ENCODE results near the gene ADM5.
A peak's percentile ranks its signal among the peaks of the same experiment; 100 is the strongest.

Gene ADM5

DNA sequence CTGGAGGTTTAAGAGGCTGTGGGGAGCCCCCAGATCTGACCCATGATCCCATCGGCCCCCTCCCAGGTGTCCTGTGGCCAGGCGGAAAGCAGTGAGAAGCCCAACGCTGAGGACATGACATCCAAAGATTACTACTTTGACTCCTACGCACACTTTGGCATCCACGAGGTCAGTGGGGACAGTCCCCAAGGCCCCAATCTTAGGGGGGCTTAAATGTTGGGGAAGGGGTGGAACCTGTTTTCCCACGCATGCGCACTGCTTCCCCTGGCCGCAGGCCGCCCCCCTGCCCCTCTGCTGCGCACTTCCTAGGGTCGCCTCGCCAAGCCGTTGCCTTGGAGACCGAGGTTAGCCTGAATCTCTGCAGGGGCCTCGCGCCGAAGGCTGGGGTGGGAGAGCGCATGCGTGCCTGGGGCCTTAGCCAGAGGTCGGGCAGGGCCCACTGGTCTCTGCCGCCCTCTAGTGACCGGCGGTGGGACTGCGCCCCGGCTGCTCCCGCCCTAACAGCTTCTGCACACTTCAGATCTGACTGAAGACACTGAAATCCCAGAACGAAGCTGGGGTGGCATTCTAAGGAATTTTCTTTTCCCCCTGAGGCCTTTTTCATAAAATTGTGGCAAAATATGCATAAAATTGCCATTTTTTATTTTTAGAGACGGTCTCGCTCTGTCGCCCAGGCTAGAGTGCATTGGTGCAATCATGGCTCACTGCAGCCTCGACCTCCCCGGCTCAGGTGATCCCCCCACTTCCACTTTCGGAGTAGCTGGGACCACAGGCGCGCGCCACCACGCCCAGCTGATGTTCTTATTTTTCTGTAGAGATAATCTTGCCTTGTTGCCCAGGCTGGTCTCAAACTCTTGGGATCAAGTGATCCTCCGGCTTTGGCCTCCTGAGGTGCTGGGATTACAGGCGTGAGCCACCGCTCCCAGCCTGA is 8.7 kb upstream of the ADM5 start:
- DNase-seq: peak; percentile 94

DNA sequence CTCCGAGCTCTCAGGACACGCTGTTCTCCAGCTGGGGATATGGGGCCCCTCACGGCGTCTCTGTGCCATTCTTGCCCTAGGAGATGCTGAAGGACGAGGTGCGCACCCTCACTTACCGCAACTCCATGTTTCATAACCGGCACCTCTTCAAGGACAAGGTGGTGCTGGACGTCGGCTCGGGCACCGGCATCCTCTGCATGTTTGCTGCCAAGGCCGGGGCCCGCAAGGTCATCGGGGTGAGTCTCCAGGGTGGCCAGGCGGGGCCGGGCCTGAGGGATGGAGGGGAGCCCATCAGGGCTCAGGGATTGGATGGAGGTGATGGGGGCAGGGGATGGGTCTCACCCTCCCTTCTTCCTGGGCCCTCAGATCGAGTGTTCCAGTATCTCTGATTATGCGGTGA is 7.6 kb upstream of the ADM5 start:
- no peak for DNase-seq

DNA sequence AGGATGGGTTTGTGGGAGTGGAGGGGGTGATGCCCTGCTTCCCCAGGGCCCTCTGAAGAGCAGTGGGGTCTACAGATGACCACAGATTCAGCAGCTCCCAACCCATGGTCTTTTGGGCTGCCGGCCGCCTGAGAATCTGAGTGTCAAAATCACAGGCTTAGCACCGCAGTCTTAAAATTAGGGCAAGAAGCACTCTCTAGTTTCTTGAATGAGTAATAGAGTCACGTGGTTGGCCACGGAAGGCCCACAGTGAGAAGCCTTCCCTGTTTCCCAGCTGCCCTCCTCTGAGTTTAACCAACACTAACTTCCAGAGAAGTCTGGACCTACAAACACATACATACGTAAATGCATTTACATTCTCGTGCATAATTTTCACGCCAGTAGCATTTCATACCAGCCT is 7.1 kb upstream of the ADM5 start:
- no peak for DNase-seq

DNA sequence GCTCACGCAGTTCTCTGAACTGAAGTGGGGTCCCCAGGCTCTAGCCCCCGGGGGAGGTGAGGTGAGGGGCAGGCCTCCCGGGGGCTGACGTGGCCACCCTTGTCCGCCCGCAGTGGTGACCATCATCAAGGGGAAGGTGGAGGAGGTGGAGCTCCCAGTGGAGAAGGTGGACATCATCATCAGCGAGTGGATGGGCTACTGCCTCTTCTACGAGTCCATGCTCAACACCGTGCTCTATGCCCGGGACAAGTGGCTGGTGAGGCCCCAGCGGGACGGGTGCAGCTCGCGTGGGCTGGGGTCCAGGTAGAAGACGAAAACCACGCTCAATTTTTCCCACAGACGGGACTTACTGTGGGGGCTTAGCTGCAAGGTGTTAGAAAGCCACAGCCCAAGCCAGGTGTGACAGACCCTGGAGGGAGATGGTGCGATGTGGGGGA is 5.6 kb upstream of the ADM5 start:
- no peak for DNase-seq

DNA sequence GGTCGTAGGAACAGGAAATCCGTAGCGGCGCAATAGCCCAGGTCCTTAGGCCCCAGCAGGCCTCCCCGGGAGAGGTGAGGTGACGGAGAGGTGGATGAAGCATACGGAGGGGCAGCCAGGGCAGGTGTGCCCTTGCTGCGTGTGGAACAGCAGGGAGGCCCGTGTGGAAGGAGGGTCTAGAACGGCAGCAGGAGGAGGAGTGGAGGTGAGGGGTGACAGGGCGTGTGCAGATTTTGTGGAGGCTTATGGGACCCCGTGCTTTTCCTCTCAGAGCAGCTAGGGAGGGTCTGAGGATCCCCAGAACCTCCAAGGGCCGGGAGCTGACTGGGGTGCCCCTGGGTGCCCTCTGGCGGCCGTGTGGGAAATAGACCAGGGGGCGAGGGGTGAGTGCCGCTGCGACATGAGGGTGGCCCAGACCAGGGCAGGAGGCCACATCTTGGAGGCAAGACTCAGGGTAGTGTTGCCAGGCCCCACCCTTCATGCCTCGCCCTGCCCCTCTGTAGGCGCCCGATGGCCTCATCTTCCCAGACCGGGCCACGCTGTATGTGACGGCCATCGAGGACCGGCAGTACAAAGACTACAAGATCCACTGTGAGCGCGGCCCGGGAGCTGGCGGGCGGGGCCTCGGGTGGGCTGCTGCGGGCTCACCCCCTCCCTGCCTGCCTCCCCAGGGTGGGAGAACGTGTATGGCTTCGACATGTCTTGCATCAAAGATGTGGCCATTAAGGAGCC is 5.0 kb upstream of the ADM5 start:
- peak; percentile 38 for DNase-seq

DNA sequence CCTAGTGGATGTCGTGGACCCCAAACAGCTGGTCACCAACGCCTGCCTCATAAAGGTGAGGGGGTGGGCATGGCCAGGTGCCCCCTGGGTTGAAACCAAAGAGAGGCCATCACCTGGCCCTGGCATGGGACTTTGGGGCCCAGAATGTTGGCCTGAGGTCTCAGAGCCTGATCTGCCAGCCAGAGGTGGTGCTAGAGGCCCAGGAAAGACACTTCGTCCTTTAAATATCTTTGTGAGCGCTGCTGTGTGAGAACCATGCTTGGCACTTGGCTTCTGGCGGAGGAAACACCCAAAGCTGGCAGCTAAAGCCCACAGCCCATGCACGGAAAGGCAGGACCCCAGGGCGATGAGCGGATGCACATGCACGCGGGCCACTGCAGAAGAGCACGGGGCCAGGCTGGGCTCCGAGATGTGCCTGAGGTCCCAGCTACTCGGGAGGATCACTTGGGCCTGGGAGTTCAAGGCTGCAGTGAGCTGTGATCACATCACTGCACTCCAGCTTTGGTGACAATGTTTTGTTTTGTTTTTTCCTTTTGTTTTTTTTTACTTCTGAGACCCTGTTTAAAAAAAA is 4.3 kb upstream of the ADM5 start:
- no peak for DNase-seq

DNA sequence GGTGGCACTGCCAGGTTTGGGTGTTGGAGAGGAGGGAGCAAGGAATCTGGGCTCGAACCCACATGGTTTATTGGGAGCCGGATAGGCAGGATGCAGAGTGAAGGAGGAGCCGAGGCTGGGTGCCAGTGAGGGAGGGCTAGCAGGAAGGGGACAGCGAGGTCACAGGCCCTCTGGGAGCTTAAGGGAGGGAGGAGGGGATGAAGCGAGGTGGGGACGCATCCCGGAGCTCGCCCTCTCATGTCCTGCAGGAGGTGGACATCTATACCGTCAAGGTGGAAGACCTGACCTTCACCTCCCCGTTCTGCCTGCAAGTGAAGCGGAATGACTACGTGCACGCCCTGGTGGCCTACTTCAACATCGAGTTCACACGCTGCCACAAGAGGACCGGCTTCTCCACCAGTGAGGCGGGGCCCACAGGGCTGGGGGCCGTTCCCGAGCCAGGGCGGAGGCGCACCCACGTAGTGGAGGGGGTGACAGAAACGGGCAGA is 3.5 kb upstream of the ADM5 start:
- DNase-seq: no peak

DNA sequence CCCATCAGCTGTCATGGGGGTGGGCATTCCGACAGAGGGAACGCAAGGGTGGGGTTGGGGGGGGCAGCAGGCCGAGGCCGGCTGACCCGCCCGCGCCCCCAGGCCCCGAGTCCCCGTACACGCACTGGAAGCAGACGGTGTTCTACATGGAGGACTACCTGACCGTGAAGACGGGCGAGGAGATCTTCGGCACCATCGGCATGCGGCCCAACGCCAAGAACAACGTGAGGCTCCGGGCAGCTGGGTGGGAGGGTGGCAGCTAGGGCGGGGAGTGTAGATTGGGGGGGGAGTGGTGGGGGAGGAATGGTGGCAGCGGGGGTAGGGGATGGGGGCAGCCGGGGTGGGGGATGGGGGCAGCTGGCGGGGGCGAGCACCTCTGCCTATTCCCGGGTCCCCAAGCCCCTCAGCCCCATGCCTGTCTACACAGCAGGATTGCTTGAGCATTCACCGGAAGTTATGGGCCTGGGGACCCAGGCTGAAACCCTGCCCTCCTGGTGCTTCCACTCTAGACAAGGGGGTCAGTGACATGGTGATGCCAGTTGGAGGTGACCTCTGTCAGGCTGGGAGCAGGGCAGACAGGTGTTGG is 2.8 kb upstream of the ADM5 start:
- no peak for DNase-seq

DNA sequence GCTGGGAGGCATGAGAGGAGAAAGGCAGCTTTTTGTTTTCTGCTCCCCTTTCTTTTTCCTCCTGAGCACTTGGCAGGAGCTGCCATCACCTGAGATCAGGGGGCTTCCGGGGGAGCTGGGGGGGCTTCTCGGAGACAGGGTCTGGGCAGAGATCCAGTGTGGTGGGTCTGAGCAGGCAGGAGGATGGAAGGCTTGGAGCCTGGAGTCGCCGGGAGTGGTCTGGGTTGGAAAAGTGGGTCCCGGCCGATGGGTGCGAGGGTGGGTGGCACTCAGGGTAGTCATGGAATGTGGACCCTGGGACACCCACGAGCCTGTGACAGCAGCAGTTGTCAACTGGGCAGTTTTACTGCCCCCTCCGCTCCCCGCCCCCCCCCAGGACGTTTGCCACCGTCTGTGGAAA is 2.2 kb upstream of the ADM5 start:
- DNase-seq: no peak

DNA sequence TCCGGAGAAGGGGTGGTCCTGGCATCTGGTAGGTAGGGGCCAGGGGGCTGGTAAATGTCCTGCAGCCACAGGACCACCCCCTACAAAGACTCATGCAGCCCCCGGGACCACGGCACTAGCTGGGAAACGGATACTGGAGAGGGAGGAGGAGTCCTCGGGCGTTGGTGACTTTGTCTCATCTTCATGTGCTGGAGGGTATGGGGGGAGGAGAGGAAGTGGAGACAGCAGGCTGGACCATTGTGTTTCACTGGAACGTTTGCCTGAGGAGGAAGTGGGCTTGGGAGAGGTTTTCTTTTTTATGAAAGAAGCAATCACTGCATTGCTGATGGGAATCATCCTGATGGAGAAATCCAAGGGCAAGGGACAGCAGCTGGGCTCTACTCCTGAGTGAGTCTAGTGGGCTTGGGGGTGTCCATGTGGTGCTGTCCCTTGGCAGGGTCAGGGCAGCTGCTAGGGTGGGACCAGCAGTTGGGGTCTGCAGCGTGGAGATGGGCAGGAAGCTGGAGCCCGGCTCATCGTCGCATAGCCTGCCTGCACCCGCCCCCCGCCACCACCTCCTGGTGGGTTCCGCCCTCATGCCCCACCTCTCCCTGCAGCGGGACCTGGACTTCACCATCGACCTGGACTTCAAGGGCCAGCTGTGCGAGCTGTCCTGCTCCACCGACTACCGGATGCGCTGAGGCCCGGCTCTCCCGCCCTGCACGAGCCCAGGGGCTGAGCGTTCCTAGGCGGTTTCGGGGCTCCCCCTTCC is 1.7 kb upstream of the ADM5 start:
- DNase-seq: no peak

DNA sequence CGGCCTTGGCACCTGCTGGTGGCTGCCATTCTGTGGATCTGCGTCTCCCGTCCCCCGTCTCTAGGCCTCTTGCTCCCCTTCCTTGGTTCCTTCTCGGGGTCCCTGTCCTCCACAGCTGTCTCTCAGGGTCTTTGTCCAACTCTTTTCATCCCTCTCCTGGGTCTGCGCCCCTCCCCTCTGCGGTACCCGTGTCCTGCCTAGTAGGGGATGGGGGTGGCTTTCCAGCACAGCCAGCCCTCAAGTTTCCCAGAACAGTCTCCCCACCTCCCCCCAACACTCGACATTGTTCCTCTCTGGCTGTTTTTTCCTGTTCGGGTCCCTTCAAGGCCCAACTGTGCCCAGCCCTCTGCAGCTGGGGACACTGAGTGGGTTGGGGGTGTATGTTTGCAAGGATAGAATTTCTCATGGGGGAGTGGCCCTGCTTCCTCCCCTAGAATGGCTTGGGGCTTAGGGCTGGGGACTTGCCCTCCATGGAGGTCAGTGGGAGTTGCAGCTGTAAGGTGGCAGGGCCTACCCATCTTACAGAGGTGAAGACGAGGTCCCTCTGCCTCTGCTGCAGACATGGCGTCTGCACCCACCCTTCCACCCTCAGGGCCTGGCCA is 762 bp upstream of the ADM5 start:
- no peak for DNase-seq

DNA sequence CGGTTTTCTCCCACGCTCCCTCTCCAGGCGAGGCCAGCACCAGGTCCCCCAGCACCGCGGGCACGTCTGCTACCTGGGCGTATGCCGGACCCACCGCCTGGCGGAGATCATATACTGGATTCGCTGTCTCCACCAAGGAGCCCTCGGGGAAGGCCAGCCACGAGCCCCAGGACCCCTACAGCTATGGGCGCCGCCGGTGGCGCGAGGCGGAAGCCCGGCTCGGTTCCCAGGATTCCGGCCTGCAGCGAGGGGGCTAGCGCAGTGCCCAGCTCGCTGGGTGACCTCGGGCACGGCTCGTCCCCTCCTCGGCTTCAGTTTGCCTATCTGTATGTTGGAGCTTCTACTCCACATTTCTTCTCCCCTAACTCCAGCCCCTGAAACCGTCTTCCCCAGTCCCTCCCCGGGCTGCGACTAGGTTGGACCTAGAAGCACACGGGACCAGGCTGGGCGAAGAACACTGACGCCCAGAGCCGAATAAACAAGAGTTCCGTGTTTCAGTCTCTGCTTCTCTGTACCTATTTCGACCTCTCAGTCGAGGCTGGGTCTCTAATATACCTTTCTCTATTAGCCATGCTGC is 773 bp downstream of the ADM5 start:
- DNase-seq: no peak

DNA sequence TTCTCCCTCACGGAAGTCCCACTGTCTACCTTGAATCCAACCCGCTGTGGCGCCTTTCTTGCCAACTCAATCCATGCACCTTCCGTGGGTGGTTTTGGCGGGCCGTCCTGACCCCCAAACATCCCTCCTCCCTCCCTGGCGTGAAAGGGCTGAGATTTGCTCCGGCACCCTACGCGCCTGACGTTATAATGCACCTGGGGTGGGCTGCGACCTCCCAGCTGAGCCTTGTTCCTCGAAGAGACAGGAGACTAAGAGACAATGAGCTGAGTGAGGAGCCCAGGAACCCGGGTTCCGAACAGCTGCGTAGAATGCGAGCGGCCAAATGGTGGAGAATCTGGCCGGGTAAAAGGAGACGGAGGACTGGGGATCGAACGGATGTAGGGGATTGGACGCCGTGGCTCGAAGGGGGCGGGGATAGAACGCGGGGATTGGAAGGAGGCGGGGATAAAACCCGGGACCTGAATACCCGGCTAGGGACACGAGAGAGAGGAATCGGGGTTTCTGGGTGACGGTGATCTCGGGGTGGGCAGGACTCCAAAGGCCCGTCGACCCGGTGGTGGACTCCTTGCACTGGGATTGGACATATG is 1.4 kb downstream of the ADM5 start, which contains the start of gene CPT1C:
CPT1C (plus strand) TSS at position 461 of the 587 bp plus-strand sequence. CDS start 1,137 bp downstream, outside the sequence.
- DNase-seq: peak; percentile 79

DNA sequence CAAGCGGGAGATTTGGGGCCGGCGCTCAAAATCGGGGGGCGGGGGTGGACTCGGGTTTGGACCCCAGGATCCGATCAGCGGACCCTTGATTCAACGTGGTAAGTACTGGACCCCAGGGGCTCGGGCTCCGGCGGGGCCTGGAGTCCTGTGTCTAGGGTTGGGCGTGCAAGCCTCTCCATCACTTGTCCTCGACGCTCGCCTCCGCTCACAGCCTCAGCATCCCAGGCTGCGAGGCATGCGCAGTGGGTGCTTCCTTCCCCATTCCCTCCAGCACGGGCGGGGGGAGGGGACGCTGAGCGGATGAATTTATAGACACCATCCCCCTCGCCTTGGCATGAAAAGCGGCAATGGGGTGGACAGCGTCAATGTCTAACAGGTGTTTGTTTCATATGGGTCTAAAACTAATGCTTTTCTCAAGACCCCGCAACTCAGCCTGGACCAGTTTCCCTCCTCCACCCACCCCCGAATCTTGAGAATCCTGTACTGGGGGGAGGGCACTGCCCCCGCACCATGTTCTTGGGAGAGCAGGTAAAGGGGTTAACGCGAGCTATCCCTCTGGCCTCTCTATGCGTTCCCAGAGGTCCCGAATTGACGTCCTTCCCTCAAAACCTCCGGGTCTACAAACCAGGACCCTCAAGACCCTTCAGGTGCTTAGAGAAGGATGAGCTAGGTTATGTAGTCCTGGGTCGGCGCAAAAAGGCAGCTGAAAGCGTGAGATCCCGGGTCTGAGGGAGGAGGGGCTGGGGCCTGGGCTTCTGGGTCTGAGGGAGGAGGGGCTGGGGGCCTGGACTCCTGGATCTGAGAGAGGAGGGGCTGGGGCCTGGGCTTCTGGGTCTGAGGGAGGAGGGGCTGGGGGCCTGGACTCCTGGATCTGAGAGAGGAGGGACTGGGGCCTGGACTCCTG is 2.1 kb downstream of the ADM5 start:
- peak; percentile 65 for DNase-seq

DNA sequence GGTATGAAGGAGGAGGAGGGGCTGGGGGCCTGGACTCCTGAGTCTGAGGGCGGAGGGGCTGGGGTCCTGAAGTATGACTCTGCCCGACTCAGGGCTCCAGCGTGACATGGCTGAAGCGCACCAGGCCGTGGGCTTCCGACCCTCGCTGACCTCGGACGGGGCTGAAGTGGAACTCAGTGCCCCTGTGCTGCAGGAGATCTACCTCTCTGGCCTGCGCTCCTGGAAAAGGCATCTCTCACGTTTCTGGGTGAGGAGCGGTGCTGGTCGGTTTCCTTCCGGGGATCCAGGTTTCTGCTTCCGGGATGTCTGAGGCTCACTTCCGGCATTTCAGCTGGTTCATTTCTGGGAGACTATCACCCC is 2.7 kb downstream of the ADM5 start:
- DNase-seq: no peak

DNA sequence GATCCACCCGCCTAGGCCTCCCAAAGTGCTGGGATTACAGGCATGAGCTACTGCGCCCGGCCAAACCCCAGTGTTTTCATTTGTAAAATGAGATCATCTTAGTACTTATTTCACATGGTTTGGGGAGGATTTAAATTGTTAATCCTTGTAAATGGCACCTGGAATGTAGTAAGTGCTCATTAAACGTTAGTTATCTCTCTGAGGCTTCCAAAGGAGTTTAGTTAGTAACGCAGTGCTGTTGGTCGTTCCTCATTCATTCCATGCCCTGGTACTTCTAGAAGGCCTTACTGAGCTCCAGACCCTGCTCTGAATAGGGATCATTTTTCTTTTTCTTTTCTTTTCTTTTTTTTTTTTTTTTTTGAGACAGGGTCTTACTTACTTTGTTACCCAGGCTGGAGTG is 6.7 kb downstream of the ADM5 start:
- DNase-seq: no peak

DNA sequence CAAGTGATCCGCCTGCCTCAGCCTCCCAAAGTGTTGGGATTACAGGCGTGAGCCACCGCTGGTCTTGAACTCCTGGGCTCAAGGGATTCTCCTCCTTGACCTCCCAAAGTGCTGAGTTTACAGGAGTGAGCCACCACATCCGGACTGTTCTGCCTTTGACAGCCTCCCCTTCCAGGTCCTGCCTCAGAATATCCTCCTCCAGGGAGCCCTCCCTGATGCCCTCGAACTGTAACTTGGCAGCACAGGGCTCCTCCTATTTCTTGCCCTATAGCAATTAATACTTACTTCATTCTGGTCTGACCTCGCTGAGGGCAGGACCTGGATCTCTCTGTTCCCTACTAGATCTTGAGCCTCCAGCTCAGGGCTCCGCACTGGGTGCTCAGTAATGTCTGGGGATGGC is 7.5 kb downstream of the ADM5 start:
- no peak for DNase-seq

DNA sequence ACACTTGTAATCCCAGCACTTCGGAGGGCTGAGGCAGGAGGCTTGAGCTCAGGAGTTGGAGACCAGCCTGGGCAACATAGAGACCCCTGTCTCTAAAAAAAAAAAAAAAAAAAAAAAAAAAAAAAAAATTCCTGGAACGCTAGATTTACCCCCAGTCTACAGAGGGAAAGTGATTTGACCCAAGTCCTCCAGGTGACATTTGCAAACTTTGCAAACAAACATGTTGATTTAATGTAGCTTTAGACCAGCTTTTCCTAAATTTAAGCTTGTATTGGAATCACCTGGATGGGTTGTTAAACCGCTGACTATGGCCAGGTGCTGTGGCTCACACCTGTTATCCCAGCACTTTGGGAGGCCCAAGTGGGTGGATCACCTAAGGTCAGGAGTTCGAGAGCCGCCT is 10.0 kb downstream of the ADM5 start:
- no peak for DNase-seq

DNA sequence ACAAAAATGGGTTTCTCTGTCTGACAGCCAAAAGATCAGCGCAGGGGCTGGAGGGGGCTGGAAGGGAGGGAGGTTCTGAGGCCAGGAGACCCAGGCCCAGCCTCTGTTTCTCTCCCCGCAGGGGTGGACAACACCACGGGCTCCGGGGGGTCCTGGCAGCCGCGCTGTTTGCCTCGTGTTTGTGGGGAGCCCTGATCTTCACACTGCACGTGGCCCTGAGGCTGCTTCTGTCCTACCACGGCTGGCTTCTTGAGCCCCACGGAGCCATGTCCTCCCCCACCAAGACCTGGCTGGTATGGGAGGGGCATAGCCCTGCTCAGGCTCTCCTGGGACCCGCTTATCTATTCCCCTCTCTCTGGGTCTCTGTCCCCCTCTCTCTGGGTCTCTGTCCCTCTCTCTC is 11.2 kb downstream of the ADM5 start:
- no peak for DNase-seq

DNA sequence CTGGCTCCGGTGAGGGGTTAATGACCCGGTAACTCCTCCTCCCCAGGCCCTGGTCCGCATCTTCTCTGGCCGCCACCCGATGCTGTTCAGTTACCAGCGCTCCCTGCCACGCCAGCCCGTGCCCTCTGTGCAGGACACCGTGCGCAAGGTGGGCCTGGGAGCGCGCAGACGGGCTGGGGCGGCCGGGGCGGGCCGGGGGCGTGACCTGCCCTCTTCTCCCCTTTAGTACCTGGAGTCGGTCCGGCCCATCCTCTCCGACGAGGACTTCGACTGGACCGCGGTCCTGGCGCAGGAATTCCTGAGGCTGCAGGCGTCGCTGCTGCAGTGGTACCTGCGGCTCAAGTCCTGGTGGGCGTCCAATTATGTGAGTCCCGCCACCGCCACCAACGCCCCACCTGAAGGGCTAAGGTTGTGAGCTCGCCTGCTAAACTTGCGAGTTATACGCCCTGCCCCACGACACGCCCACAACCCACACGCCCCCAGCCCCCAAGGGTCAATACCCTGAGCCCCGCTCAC is 11.9 kb downstream of the ADM5 start:
- DNase-seq: no peak
